ENCODE measurements around the gene MAPKAP1.

DNA sequence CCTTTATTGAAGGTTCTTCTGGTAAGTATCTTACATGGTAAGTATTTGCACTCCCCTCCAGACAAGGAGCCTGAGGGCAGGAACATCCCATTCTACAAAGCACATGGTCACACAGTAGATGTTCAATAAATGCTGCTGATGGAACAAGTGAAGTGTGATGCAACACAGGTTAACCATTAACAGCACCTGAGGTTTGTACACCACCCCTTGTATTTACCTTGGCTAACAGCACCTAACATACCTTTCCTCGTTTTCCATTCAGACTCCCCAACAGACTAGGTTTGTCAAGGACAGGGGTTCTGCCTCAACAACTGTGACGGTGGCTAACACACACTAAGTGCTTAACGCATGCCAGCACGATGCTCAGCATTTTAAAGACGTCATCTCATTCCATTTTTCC, 213.6 kb downstream of the MAPKAP1 start:
- TF ChIP-seq, protein P1, sequence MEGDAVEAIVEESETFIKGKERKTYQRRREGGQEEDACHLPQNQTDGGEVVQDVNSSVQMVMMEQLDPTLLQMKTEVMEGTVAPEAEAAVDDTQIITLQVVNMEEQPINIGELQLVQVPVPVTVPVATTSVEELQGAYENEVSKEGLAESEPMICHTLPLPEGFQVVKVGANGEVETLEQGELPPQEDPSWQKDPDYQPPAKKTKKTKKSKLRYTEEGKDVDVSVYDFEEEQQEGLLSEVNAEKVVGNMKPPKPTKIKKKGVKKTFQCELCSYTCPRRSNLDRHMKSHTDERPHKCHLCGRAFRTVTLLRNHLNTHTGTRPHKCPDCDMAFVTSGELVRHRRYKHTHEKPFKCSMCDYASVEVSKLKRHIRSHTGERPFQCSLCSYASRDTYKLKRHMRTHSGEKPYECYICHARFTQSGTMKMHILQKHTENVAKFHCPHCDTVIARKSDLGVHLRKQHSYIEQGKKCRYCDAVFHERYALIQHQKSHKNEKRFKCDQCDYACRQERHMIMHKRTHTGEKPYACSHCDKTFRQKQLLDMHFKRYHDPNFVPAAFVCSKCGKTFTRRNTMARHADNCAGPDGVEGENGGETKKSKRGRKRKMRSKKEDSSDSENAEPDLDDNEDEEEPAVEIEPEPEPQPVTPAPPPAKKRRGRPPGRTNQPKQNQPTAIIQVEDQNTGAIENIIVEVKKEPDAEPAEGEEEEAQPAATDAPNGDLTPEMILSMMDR (IDR thresholded peaks at IDR 0.05; ENCODE audit: poor library complexity, severe bottlenecking): no peak
- TF ChIP-seq POLR2AphosphoS5 (IDR thresholded peaks at IDR 0.05) (no peak), RAD21 (conservative IDR thresholded peaks at IDR 0.05) (no peak), EZH2 (IDR thresholded peaks at IDR 0.05; ENCODE audit: borderline replicate concordance, insufficient read depth, low read length, poor library complexity, severe bottlenecking) (no peak), SMC3 (conservative IDR thresholded peaks at IDR 0.05; ENCODE audit: poor library complexity) (no peak), TAF1 (IDR thresholded peaks at IDR 0.05; ENCODE audit: low read depth) (no peak)
- TF ChIP-seq, protein P2, sequence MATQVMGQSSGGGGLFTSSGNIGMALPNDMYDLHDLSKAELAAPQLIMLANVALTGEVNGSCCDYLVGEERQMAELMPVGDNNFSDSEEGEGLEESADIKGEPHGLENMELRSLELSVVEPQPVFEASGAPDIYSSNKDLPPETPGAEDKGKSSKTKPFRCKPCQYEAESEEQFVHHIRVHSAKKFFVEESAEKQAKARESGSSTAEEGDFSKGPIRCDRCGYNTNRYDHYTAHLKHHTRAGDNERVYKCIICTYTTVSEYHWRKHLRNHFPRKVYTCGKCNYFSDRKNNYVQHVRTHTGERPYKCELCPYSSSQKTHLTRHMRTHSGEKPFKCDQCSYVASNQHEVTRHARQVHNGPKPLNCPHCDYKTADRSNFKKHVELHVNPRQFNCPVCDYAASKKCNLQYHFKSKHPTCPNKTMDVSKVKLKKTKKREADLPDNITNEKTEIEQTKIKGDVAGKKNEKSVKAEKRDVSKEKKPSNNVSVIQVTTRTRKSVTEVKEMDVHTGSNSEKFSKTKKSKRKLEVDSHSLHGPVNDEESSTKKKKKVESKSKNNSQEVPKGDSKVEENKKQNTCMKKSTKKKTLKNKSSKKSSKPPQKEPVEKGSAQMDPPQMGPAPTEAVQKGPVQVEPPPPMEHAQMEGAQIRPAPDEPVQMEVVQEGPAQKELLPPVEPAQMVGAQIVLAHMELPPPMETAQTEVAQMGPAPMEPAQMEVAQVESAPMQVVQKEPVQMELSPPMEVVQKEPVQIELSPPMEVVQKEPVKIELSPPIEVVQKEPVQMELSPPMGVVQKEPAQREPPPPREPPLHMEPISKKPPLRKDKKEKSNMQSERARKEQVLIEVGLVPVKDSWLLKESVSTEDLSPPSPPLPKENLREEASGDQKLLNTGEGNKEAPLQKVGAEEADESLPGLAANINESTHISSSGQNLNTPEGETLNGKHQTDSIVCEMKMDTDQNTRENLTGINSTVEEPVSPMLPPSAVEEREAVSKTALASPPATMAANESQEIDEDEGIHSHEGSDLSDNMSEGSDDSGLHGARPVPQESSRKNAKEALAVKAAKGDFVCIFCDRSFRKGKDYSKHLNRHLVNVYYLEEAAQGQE (IDR thresholded peaks at IDR 0.05; ENCODE audit: borderline replicate concordance): no peak
